Measurements from ENCODE around the gene ZNF396.

DNA sequence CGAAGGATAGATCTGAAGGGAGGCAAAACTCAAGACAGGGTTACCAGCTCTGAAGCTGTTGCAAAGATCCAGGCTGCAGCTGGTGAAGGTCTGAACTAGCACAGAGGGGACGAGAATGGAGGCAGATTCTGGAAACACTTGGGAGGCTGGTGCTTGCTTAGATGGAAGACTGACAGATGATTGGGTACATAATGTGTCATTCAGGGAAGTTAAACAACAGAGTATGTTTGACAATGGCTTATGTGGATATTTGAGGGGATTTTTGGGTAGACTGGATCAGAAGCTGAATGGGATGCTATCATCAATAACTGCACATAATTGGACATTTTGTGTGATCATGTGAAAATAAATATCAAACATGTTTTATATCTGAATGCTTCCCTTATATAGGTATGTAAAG lies 2.3 kb upstream of the ZNF396 start:
- TF ChIP-seq POLR2A (IDR thresholded peaks at IDR 0.05) (no peak), EP300 (IDR thresholded peaks at IDR 0.05) (no peak), POLR2AphosphoS5 (IDR thresholded peaks at IDR 0.05) (no peak)
- TF ChIP-seq, protein P1, sequence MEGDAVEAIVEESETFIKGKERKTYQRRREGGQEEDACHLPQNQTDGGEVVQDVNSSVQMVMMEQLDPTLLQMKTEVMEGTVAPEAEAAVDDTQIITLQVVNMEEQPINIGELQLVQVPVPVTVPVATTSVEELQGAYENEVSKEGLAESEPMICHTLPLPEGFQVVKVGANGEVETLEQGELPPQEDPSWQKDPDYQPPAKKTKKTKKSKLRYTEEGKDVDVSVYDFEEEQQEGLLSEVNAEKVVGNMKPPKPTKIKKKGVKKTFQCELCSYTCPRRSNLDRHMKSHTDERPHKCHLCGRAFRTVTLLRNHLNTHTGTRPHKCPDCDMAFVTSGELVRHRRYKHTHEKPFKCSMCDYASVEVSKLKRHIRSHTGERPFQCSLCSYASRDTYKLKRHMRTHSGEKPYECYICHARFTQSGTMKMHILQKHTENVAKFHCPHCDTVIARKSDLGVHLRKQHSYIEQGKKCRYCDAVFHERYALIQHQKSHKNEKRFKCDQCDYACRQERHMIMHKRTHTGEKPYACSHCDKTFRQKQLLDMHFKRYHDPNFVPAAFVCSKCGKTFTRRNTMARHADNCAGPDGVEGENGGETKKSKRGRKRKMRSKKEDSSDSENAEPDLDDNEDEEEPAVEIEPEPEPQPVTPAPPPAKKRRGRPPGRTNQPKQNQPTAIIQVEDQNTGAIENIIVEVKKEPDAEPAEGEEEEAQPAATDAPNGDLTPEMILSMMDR (IDR thresholded peaks at IDR 0.05): no peak

Measured in suprapubic skin (tissue), 4 donors.